ENCODE data around the gene ZNF462. TPM values are rescaled to one million over a fixed set of nuclear protein-coding genes. Genes with fewer than 3 reads are reported as not detected.
"Not testable (repeated sequence)": the region's sequence is repeated elsewhere in the genome, so short reads cannot be mapped to it uniquely, and the experiment has no call there.

Gene ZNF462
- total RNA-seq = 10 to 100 TPM; 33.4 to 41.6 TPM
- long read RNA-seq, partial matches to known transcripts = 3 of 7 reads
- long read RNA-seq, other reads (novel, unspliced or antisense) = 4 of 7 reads

GRCh38 chr9:106862821-106863720 is at the start of gene ZNF462:
Gene ZNF462 (plus strand): TSS chr9:106863166. CDS start chr9:106923384, 60,218 bp downstream.
- ATAC-seq (peak; percentile 48), DNase-seq (peak; percentile 53 to 64)
- intact Hi-C loops (cut with DNase I, micrococcal nuclease) = no loop called here

- DNase-seq (no peak), ATAC-seq (no peak)
- intact Hi-C loops (cut with DNase I, micrococcal nuclease) = no loop called here
Measured at GRCh38 chr9:106816524-106816923, 46.4 kb upstream of the ZNF462 start.

GRCh38 chr9:106818034-106818433 is 44.9 kb upstream of the ZNF462 start:
- intact Hi-C loops (cut with DNase I, micrococcal nuclease) = no loop called here
- ATAC-seq (no peak), DNase-seq (no peak)

- DNase-seq = no peak
- no peak for ATAC-seq
- intact Hi-C loops (cut with DNase I, micrococcal nuclease) = no loop called here
Measured at GRCh38 chr9:106820866-106821265, 42.1 kb upstream of the ZNF462 start.

GRCh38 chr9:106828070-106828469 is 34.9 kb upstream of the ZNF462 start:
- peak; percentile 30 for ATAC-seq
- DNase-seq = no peak

GRCh38 chr9:106828965-106829364 is 34.0 kb upstream of the ZNF462 start:
- DNase-seq (no peak), ATAC-seq (no peak)
- intact Hi-C loops (cut with DNase I, micrococcal nuclease) = no loop called here

More at GRCh38 chr9:106828070-106828469, 34.9 kb upstream of the ZNF462 start:
- intact Hi-C loops (cut with DNase I, micrococcal nuclease) = no loop called here

- DNase-seq (no peak), ATAC-seq (peak; percentile 8)
- intact Hi-C loops (cut with DNase I, micrococcal nuclease) = no loop called here
Measured at GRCh38 chr9:106829666-106830408, 33.1 kb upstream of the ZNF462 start.

GRCh38 chr9:106830527-106831150 is 32.3 kb upstream of the ZNF462 start:
- intact Hi-C loops (cut with DNase I, micrococcal nuclease) = no loop called here
- peak; percentile 54 for ATAC-seq
- DNase-seq = no peak

GRCh38 chr9:106834888-106835287 is 28.1 kb upstream of the ZNF462 start:
- ATAC-seq (no peak), DNase-seq (no peak)
- intact Hi-C loops (cut with DNase I, micrococcal nuclease) = no loop called here

- ATAC-seq (no peak), DNase-seq (no peak)
- intact Hi-C loops (cut with DNase I, micrococcal nuclease) = no loop called here
Measured at GRCh38 chr9:106835840-106836239, 27.1 kb upstream of the ZNF462 start.

GRCh38 chr9:106843371-106843770 is 19.6 kb upstream of the ZNF462 start:
- no peak for ATAC-seq
- intact Hi-C loops (cut with DNase I, micrococcal nuclease) = no loop called here
- no peak for DNase-seq

GRCh38 chr9:106846307-106846706 is 16.7 kb upstream of the ZNF462 start:
- ATAC-seq (peak; percentile 100), DNase-seq (no peak)
- intact Hi-C loops (cut with DNase I, micrococcal nuclease) = no loop called here

GRCh38 chr9:106846857-106847256 is 16.1 kb upstream of the ZNF462 start:
- ATAC-seq (peak; percentile 38), DNase-seq (no peak)
- intact Hi-C loops (cut with DNase I, micrococcal nuclease) = no loop called here

GRCh38 chr9:106851640-106852039 is 11.3 kb upstream of the ZNF462 start:
- ATAC-seq; intact Hi-C loops (cut with DNase I, micrococcal nuclease); DNase-seq: not testable (repeated sequence)

GRCh38 chr9:106857811-106858470 is 5.0 kb upstream of the ZNF462 start:
- ATAC-seq = no peak
- intact Hi-C loops (cut with DNase I, micrococcal nuclease) = no loop called here
- DNase-seq = no peak

- intact Hi-C loops (cut with DNase I, micrococcal nuclease) = no loop called here
- DNase-seq = peak; percentile 73 to 75
- ATAC-seq = peak; percentile 61
Measured at GRCh38 chr9:106859957-106860720, 2.8 kb upstream of the ZNF462 start.

- intact Hi-C loops (cut with DNase I, micrococcal nuclease) = no loop called here
- peak; percentile 37 for ATAC-seq
- peak; percentile 54 to 56 for DNase-seq
Measured at GRCh38 chr9:106860721-106861639, 2.0 kb upstream of the ZNF462 start.

Data from left colon (tissue), 2 donors.